SK-N-SH treated with all-trans-retinoic acid at 6 μM for 48 hours (cell line): ENCODE measurements around the gene MYNN.
"Not testable (repeated sequence)": the region's sequence is repeated elsewhere in the genome, so short reads cannot be mapped to it uniquely, and the experiment has no call there.

ENCODE experiments used
- ATAC-seq: fragments of 200-7000 bp; cut with Tn5 transposase; 3 replicates; pipeline ENCODE4 v1.9.1; 2020; ENCODE audit warnings: mild to moderate bottlenecking, moderate library complexity
- ARNTL ChIP-seq: fragments of 450-650 bp; formaldehyde crosslinking; IDR thresholded peaks from 2 replicates; pipeline ENCODE4 v1.5.0; 2020; ENCODE audit warnings: low read depth, mild to moderate bottlenecking, moderate library complexity, borderline replicate concordance
- BACH2 ChIP-seq: fragments of 250-450 bp; sonication (Bioruptor Pico); IDR thresholded peaks from 2 replicates; pipeline ENCODE4 v1.9.0; 2021; ENCODE audit warnings: mild to moderate bottlenecking, borderline replicate concordance
- CREB5 ChIP-seq: fragments of 250-450 bp; sonication (Bioruptor Pico); IDR thresholded peaks from 2 replicates; pipeline ENCODE4 v1.5.1; 2020; ENCODE audit warnings: low read depth, mild to moderate bottlenecking, moderate library complexity
- CSDC2 ChIP-seq: fragments of 250-450 bp; sonication (Bioruptor Pico); IDR thresholded peaks from 2 replicates; pipeline ENCODE4 v1.5.0; 2020; ENCODE audit warnings: mild to moderate bottlenecking, moderate library complexity
- ESRRG ChIP-seq: fragments of 250-450 bp; sonication (Bioruptor Pico); IDR thresholded peaks from 2 replicates; pipeline ENCODE4 v1.6.1; 2021; ENCODE audit warnings: mild to moderate bottlenecking
- ISL1 ChIP-seq: fragments of 250-450 bp; sonication (Bioruptor Pico); IDR thresholded peaks from 2 replicates; pipeline ENCODE4 v2.1.2; 2022; ENCODE audit warnings: mild to moderate bottlenecking, moderate library complexity
- OSR1 ChIP-seq: fragments of 250-450 bp; sonication (Bioruptor Pico); IDR thresholded peaks from 2 replicates; pipeline ENCODE4 v1.8.0; 2022; ENCODE audit warnings: moderate library complexity, mild to moderate bottlenecking, inconsistent platforms
- POU6F1 ChIP-seq: fragments of 250-450 bp; sonication (Bioruptor Pico); IDR thresholded peaks from 2 replicates; pipeline ENCODE4 v1.8.0; 2021; ENCODE audit warnings: low read depth, mild to moderate bottlenecking, moderate library complexity, borderline replicate concordance
- PPARA ChIP-seq: fragments of 250-450 bp; sonication (Bioruptor Pico); IDR thresholded peaks from 2 replicates; pipeline ENCODE4 v1.5.0; 2020; ENCODE audit warnings: mild to moderate bottlenecking, borderline replicate concordance
- RARB ChIP-seq: fragments of 250-450 bp; sonication (Bioruptor Pico); IDR thresholded peaks from 2 replicates; pipeline ENCODE4 v1.8.0; 2021; ENCODE audit warnings: mild to moderate bottlenecking, moderate library complexity
- SNAI2 ChIP-seq: fragments of 250-450 bp; sonication (Bioruptor Pico); IDR thresholded peaks from 2 replicates; pipeline ENCODE4 v1.5.0; 2020; ENCODE audit warnings: mild to moderate bottlenecking, moderate library complexity
- TCF4 ChIP-seq: fragments of 250-450 bp; sonication (Bioruptor Pico); IDR thresholded peaks from 2 replicates; pipeline ENCODE4 v1.8.0; 2021; ENCODE audit warnings: mild to moderate bottlenecking, moderate library complexity, borderline replicate concordance
- TOX ChIP-seq: fragments of 250-450 bp; sonication (Bioruptor Pico); IDR thresholded peaks from 2 replicates; pipeline ENCODE4 v1.8.0; 2021; ENCODE audit warnings: mild to moderate bottlenecking, moderate library complexity, borderline replicate concordance
- TSHZ2 ChIP-seq: fragments of 250-450 bp; sonication (Bioruptor Pico); IDR thresholded peaks from 2 replicates; pipeline ENCODE4 v1.5.0; 2020; ENCODE audit warnings: mild to moderate bottlenecking, moderate library complexity
- ZC3H10 ChIP-seq: fragments of 250-450 bp; sonication (Bioruptor Pico); IDR thresholded peaks from 2 replicates; pipeline ENCODE4 v1.5.1; 2021; ENCODE audit warnings: mild to moderate bottlenecking, moderate library complexity
- ZFP3 ChIP-seq: fragments of 250-450 bp; sonication (Bioruptor Pico); IDR thresholded peaks from 2 replicates; pipeline ENCODE4 v1.5.0; 2020; ENCODE audit warnings: mild to moderate bottlenecking, moderate library complexity
- ZNF565 ChIP-seq: fragments of 450-650 bp; formaldehyde crosslinking; conservative IDR thresholded peaks from 2 replicates; pipeline ENCODE4 v1.5.0; 2020; ENCODE audit warnings: low read depth, mild to moderate bottlenecking, moderate library complexity
- ZNF70 ChIP-seq: fragments of 450-650 bp; formaldehyde crosslinking; IDR thresholded peaks from 2 replicates; pipeline ENCODE4 v1.5.0; 2020; ENCODE audit warnings: mild to moderate bottlenecking, moderate library complexity
- ZNF8 ChIP-seq: fragments of 450-650 bp; formaldehyde crosslinking; IDR thresholded peaks from 2 replicates; pipeline ENCODE4 v1.5.0; 2020; ENCODE audit warnings: mild to moderate bottlenecking, moderate library complexity

MYNN gene

GRCh38 chr3:169772897-169773816 is at the start of gene MYNN:
MYNN (plus strand) TSS chr3:169773396; CDS start chr3:169774296, 900 bp downstream.
- ATAC-seq, result peak; percentile 88
- TF ChIP-seq ZFP3 (CRISPR knock-in tag) (no peak), SNAI2 (CRISPR knock-in tag) (no peak), CREB5 (no peak), ZNF70 (no peak), ZC3H10 (CRISPR knock-in tag) (no peak), PPARA (CRISPR knock-in tag) (no peak), TSHZ2 (no peak), RARB (CRISPR knock-in tag) (no peak), ESRRG (CRISPR knock-in tag) (no peak), BACH2 (no peak)
- TF ChIP-seq, all 23 proteins: peak for 0

- not testable (repeated sequence) for ATAC-seq
These were observed 41.3 kb upstream of the MYNN start for GRCh38 chr3:169731857-169732256.

GRCh38 chr3:169739067-169739466 is 34.1 kb upstream of the MYNN start:
- TF ChIP-seq CSDC2, result no peak
- no peak for TF ChIP-seq RARB (CRISPR knock-in tag)
- TF ChIP-seq CREB5, result no peak
- no peak for TF ChIP-seq ISL1
- no peak for TF ChIP-seq TCF4 (CRISPR knock-in tag)
- TF ChIP-seq OSR1 (CRISPR knock-in tag), result no peak
- no peak for TF ChIP-seq ZNF565 (CRISPR knock-in tag)
- no peak for TF ChIP-seq PPARA (CRISPR knock-in tag)
- TF ChIP-seq ZNF70, result no peak
- TF ChIP-seq ESRRG (CRISPR knock-in tag), result no peak
- TF ChIP-seq ARNTL (CRISPR knock-in tag), result no peak
- TF ChIP-seq TSHZ2, result no peak
- no peak for TF ChIP-seq TOX (CRISPR knock-in tag)
- no peak for TF ChIP-seq BACH2
- no peak for TF ChIP-seq POU6F1
- no peak for TF ChIP-seq ZNF8 (CRISPR knock-in tag)
- no peak for ATAC-seq
